Measurements from ENCODE around the gene DCTN1.

The DCTN1 gene

GRCh38 chr2:74413001-74413698 is 33.0 kb upstream of the DCTN1 start:
- DNase-seq = no peak

- DNase-seq = no peak
Observed at GRCh38 chr2:74407682-74408081, 27.6 kb upstream of the DCTN1 start.

GRCh38 chr2:74406035-74406434 is 25.9 kb upstream of the DCTN1 start:
- DNase-seq = no peak

GRCh38 chr2:74401891-74402290 is 21.8 kb upstream of the DCTN1 start:
- no peak for DNase-seq

- no peak for DNase-seq
Observed at GRCh38 chr2:74399785-74400184, 19.7 kb upstream of the DCTN1 start.

- DNase-seq = no peak
Observed at GRCh38 chr2:74396149-74396548, 16.0 kb upstream of the DCTN1 start.

GRCh38 chr2:74393525-74393924 is 13.4 kb upstream of the DCTN1 start:
- no peak for DNase-seq

- DNase-seq = no peak
Observed at GRCh38 chr2:74392449-74392743, 12.3 kb upstream of the DCTN1 start.

- DNase-seq = peak; percentile 71
Observed at GRCh38 chr2:74391580-74392448, 11.7 kb upstream of the DCTN1 start.

GRCh38 chr2:74391209-74391579 is 11.1 kb upstream of the DCTN1 start:
- DNase-seq = no peak

GRCh38 chr2:74390606-74391005 is 10.5 kb upstream of the DCTN1 start:
- DNase-seq = no peak

GRCh38 chr2:74387346-74387745 is 7.2 kb upstream of the DCTN1 start:
- no peak for DNase-seq

- no peak for DNase-seq
Observed at GRCh38 chr2:74385396-74385795, 5.3 kb upstream of the DCTN1 start.

GRCh38 chr2:74384051-74384450 is 3.9 kb upstream of the DCTN1 start:
- no peak for DNase-seq

- DNase-seq = no peak
Observed at GRCh38 chr2:74383254-74383653, 3.1 kb upstream of the DCTN1 start.

- no peak for DNase-seq
Observed at GRCh38 chr2:74381751-74382150, 1.6 kb upstream of the DCTN1 start.

GRCh38 chr2:74378007-74378406 is 2.1 kb downstream of the DCTN1 start:
- no peak for DNase-seq

GRCh38 chr2:74375838-74376237 is 4.3 kb downstream of the DCTN1 start:
- no peak for DNase-seq

GRCh38 chr2:74374509-74375205 is 5.5 kb downstream of the DCTN1 start:
- DNase-seq = peak; percentile 64

GRCh38 chr2:74373985-74374384 is 6.1 kb downstream of the DCTN1 start:
- no peak for DNase-seq

- DNase-seq = peak; percentile 78
Observed at GRCh38 chr2:74373221-74373676, 6.9 kb downstream of the DCTN1 start.

- no peak for DNase-seq
Observed at GRCh38 chr2:74372674-74373073, 7.4 kb downstream of the DCTN1 start.

- no peak for DNase-seq
Observed at GRCh38 chr2:74371421-74371820, 8.7 kb downstream of the DCTN1 start.

- no peak for DNase-seq
Observed at GRCh38 chr2:74369976-74370375, 10.1 kb downstream of the DCTN1 start.
